ENCODE data around the gene GART.

GART gene

GRCh38 chr21:33552999-33553598 lies 11.2 kb upstream of the GART start:
- no peak for DNase-seq (ENCODE audit: low spot score)

GRCh38 chr21:33552093-33552998 lies 10.4 kb upstream of the GART start:
- no peak for DNase-seq (ENCODE audit: low spot score)

- DNase-seq (ENCODE audit: low spot score), result no peak
Measured at GRCh38 chr21:33551664-33552063, 9.7 kb upstream of the GART start.

- no peak for DNase-seq (ENCODE audit: low spot score)
Measured at GRCh38 chr21:33550772-33551660, 9.1 kb upstream of the GART start.

- DNase-seq (ENCODE audit: low spot score), result no peak
Measured at GRCh38 chr21:33549848-33550771, 8.2 kb upstream of the GART start.

GRCh38 chr21:33546086-33546485 lies 4.2 kb upstream of the GART start:
- DNase-seq (ENCODE audit: low spot score), result no peak

- DNase-seq (ENCODE audit: low spot score), result no peak
Measured at GRCh38 chr21:33544451-33545195, 2.7 kb upstream of the GART start.

GRCh38 chr21:33543505-33544129 lies 1.7 kb upstream of the GART start:
- DNase-seq (ENCODE audit: low spot score), result no peak

GRCh38 chr21:33542640-33543504 lies 955 bp upstream of the GART start, which contains the start of gene SON:
Gene SON, plus strand, starts transcription at chr21:33543038. Its CDS starts 55 bp downstream, at chr21:33543093.
- peak; percentile 97 for DNase-seq (ENCODE audit: low spot score)

- no peak for DNase-seq (ENCODE audit: low spot score)
Measured at GRCh38 chr21:33541105-33541711, 709 bp downstream of the GART start.

- DNase-seq (ENCODE audit: low spot score), result no peak
Measured at GRCh38 chr21:33540711-33541104, 1.2 kb downstream of the GART start.

- DNase-seq (ENCODE audit: low spot score), result no peak
Measured at GRCh38 chr21:33539616-33540015, 2.3 kb downstream of the GART start.

- DNase-seq (ENCODE audit: low spot score), result no peak
Measured at GRCh38 chr21:33537212-33537611, 4.7 kb downstream of the GART start.

- no peak for DNase-seq (ENCODE audit: low spot score)
Measured at GRCh38 chr21:33531007-33531406, 10.9 kb downstream of the GART start.

GRCh38 chr21:33522953-33523349 lies 19.0 kb downstream of the GART start:
- no peak for DNase-seq (ENCODE audit: low spot score)

- DNase-seq (ENCODE audit: low spot score), result no peak
Measured at GRCh38 chr21:33522297-33522952, 19.5 kb downstream of the GART start.

GRCh38 chr21:33518899-33519298 lies 23.0 kb downstream of the GART start:
- DNase-seq (ENCODE audit: low spot score), result no peak

- DNase-seq (ENCODE audit: low spot score), result peak; percentile 18
Measured at GRCh38 chr21:33514229-33514628, 27.7 kb downstream of the GART start.
